Right hindlimb (tissue), 1 donor: Measurements from ENCODE around the gene FOXO6.
A peak's percentile ranks its signal among the peaks of the same experiment; 100 is the strongest.

Experiments used
- DNase-seq: peaks from one replicate; pipeline ENCODE4 v3.0.0-alpha.2; 2018

The FOXO6 gene

DNA sequence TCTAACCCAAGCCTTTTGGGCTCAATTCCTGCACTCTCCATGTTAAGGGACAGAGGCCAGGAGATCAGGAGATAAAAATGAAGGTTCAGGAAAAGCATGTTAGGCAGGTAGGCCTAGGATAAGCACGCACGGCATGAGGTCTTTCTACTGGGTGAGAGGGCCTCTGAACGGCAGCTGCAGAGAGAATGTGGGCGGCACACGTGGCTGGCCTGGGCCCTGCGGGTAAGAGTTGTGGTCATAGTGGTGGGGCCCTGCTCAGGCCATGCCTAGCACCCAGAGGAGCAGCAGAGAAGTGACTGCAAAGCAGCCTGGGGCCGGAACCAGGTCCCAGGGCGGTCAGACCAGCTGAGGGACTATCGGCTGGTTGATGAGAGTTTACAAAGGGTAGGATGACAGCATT is 7.5 kb upstream of the FOXO6 start:
- no peak for DNase-seq

DNA sequence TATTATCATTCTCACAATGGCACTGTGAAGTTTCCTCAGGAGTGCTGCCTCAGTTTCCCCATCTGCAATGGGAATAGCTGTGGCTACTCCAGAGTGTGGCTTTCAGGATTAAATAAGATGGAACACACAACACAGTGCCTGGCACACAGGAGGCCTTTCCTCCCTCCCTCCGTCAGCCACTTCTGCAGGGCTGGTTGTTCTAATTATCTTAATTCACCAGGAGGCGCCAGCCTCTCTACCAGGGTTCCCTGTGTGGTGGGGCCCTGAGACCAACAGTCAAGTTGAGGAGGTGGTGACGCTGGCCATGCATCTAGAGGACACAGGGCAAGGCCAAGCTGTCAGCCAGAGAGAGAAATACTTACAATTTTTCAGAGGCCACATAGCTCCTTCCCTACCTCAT is 6.3 kb upstream of the FOXO6 start:
- no peak for DNase-seq

DNA sequence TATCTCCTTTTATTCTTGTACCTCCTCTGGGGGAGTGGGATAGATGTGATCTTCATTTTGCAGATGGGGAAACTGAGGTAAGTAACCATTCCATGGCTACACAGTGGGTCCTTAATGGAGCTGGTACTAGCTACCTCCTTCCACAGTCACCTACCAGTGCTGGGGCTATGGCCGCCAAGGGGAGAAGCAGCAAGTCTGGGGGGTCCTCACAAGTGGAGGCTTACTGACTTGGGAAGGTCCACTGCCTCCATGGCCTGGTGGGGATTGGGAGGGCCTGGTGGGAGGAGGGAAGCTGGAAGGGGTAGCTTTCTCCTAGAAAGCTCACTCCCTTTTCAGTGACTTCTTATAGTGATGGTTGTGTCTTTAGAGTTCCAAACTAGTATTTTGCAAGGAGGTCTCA is 5.9 kb upstream of the FOXO6 start:
- no peak for DNase-seq

DNA sequence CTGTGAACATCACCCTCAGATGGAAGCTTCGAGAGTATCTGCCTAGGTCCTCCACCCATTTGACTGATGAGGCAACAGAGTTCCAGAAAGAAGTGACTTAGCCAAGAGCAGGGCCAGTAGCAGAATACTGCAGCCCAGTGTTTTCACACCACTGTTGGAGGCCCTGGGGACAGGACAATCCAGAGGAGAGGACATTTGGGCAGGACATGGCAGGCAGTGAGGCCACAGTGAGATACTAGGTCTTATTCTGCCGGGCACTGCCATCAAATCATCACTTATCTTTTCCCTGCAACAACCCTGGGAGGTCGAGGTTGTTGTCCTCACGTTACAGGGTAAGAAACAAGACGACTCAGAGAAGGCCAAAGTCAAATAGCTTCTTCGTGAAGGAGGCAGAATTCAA is 5.5 kb upstream of the FOXO6 start:
- DNase-seq, result no peak

DNA sequence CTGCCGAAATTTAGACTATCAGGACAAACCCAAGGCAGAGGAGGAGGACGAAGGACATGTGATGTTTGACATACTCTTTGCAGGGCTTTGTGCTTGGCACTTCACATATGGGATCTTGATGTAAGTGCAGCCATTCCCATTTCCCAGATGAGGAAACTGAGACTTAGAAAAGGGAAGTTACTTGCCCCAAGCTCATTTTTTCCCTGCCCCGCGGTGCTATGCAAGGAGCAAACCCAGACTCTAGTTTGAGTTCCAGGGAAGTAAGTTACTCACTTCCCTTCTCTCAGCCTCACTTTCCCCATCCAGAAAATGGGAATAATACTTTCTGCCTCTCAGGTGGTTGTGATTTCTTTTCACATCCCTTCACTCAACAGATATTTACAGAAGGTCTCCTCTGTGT is 4.5 kb upstream of the FOXO6 start:
- no peak for DNase-seq

DNA sequence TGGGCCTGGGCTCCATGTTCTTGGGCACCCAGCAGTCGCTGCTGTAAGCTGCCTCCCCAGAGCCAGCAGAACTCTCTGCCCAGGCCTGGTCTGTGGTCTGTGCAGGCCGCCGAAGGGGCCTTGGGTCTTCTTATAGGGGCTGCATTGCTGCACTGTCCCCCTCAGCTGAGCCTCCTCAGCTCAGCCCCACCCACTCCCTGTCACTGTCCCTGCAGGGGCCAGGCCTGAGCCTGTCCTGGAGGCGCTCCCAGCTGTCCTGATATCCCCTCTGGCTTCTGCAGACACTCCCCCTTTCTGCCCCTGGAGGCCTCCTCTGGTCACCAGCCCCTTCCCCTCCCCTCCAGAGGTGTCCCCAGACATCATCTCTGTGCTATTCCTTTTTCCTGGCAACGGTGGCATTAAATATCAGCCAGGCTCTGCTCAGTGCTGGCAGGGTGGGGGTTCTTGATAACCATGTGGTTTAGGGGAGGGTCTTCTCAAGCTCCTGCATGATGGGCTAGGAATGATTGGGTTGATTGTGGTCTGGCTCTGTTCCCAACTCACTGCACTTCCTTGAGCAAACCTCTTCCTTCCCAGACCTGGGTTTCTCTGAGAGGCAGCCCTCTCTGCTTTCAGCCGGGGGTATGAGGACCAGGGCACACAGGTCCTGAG is 3.7 kb upstream of the FOXO6 start:
- DNase-seq, result no peak

DNA sequence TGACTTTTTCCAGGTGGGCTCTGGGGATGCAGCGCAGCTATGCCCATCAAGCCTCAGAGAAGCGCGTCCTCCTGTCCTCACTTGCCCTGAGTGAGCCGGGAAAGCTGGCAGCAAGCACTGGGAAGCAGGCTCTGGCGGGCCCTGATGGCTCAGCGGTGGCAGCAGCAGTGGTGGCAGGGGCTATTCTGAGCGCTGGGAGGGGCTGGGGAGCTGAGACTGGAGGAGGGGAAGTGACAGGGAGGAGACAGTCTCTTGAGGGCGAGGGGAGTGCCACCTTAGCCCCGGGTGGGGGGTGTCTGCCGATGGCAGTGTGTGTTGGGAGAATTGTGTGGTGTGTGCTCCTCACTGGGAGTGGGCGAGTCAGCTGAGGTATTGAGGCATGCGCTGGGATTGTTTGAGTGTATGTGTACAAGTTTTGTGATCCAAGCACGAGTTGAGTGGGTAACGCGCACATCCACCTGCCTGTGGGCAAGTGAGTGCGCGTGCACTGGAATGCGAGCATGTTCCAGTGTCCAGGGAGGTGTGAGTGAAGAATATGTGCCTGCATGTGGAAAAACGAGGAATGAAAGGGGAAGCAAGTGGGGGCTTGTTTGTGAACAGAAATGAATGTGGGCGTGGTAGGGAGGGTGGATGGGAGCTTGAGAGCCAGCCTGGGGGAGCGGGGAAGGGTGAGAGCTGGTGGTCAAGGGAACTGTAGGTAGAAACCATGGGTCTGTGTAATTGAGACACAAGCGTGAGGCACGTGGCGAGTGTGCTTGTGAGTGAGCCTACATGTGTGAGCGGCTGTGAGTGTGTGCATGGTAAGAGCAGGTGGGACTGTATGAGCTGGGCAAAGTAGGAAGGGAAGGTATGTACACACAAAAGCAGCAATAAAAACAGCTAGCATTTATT is 2.9 kb upstream of the FOXO6 start:
- DNase-seq, result peak; percentile 57

DNA sequence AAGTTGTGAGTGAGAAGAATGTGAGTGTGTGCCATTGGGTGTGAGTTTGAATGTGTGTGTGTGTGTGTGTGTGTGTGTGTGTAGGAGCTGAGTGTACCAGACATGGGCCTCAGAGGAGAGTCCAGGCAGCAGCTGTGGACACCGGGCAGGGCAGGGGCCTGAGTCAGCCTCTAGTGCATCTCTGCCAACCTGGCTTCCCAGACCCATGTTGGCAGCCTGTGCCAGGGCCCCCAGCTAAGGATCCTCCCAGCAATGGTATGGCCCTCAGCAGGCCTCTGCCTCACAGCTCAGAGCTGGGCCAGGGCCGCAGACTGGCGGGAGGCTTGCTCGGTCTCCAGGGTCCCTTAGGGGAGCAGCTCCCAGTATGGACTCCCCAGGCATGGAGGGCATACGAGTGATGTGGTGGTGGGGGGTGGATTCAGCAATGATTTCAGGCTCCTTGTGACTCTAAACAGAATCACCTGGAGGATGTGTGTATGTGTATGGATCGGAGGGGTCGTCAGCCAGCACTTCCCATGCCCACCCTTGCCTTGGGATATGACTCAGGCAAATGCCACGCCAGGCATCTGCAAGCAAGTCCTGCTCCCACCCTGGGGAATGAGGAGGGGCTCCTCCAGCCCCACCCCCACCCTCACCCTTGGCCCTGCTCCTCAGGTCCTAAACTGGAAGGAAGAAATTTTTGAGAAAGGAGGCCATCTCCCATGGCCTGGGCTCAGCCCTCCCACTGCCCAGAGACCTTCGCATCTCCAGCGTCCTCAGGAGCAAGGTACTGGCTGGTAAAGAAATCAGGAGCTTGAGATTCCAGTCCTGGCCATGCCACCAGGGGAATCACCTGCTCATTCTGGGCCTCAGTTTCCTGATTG is 1.8 kb upstream of the FOXO6 start:
- DNase-seq, result peak; percentile 75

DNA sequence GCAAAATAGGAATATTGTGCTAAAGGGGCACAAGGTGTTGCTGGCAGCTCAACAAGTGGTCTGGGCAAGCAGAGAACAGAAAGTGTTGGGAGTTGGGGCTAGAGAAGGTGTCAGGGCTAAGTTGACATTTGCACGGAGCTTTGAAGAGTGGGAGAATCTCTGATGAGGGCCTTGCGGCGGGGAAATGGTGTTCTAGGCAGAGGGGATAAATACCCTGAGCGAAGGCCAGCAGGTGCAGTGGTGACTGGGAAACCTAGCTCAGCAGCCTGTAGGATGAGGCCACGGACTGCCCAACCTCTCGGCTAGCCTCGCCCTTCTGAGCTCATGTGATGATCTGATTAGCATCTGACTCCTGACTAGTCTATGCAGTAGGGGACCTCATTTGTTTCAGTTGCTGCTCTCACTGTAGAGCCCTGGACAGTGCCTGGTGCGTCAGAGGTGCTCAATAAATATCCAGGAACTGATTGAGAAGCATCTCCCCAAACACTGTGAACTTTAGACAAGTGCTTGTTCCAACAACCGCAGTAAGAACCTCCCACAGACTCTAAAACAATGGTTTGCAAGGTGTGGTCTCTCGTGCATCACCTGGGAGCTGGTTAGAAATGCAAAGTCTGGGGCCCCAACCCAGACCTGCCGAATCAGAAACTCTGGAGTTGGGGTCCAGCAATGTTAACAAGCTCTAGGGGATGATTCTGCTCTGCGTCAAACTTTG is 1.0 kb upstream of the FOXO6 start:
- DNase-seq, result no peak

DNA sequence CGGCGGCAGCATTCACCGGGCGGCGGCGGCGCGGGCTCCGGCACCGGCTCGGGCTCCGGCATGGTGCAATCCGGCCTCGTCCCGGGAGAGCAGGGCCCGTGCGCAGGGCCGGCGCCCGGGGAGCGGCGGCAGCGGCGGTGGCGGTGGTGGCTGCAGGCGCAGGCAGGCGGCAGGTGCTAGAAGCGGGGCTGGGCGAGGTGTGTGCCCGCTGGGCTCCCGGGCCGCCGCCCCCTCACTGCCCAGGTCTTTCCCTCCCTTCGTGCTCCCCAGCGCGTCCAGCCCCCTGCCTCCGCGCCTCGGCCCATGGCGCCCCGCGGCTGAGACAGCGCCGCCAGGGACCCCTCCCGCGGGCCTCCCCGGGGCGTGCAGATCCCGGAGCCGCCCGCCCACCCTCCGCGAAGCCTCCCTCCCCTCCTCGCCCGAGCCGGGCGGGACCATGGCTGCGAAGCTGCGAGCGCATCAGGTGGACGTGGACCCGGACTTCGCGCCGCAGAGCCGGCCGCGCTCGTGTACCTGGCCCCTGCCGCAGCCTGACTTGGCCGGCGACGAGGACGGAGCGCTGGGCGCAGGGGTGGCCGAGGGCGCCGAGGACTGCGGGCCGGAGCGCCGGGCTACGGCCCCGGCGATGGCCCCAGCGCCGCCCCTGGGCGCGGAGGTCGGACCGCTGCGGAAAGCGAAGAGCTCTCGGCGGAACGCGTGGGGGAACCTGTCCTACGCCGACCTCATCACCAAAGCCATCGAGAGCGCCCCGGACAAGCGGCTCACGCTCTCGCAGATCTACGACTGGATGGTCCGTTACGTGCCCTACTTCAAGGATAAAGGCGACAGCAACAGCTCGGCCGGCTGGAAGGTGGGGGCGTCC is 492 bp downstream of the FOXO6 start:
- DNase-seq, result peak; percentile 66

DNA sequence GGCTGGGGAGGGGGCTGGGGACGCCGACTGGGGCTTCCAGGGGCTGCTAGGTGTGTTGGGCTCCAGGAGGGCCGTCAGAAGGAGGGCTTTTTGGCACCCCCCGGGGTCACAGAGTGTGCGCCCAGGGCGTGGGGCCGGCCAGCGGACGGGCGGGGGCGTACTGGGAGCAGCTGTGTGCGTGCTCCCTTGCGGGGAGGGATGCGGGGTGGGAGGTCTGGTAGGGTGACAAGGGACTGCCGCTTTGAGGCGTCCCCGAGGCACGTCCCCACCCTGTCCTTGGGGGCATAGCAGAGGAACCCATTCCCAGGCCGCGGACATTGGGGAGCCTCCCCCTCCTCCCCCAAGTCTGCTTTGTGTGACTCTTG is 1.1 kb downstream of the FOXO6 start:
- no peak for DNase-seq

DNA sequence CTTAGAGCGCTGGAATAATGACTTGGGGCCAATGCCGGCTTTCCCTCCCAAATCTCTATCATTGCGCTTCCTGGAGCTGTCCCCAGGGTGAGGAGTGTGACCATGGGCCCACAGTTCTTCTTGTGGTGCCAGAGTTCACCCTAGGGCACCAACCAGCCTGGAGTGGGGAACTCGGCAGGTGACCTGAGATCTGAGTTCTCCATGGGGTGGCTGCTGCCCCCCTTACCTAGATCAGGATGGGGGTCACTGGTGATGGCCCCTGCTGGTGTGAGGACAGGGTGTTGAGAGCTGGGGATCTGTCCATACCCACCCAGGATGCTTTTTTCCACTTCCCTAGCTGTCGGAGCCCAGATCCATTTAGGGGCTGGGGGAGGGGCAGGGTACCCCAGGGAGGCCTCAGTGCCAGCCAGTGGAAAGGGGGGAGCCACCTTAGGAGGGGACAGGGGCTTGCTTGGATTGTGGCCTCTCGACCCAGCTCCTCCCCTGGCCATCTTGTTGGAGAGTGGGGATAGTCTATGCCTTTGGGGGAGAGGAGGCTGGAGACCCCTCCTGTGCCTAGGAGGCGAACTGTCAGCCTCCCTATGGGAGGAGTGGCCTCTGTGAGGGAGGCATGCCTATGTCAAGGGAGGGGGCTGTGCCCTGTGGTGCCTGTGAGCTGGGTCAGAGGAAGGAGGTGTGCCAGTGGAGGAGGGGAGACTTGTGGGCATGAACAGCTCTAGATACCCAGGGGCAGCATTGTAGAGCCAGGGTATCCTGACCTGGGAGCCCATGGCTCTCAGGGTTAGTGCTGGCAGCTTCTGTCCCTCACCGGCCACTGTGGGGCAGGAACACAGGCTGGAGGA is 1.7 kb downstream of the FOXO6 start:
- peak; percentile 34 for DNase-seq

DNA sequence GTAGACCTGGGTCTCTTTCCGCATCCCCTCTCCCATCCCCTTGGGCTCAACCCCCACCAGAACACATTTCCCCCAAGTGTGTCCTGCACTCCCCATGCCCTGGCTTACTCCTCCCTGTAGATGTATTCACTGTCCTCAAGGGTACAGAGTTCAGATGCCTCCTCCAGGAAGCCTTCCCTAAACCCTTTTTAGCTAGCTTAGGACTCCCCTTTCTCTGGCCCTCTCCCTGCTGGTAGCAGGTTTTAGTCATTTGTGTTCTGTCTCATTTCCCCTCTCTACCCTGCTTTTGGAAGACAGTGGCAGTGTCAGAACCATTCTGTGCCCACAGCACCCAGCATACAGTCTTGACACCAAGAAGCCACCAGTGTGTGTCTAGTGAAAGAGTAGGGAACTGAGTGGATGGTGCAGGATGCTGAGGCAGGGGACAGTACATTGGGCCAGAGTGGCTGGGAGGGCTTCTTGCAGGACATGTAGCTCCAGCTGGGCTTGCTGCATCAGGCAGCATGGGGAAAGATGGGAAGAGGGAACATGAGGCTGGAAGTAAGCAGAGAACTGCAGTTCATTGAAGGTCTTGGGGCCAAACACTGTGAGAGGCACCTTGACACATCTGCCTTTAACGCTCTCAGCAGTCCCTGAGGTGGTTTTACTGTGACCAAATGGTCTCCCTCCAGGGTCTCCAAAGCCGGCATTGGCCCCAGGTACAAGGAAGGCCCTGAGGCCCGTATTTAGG is 2.5 kb downstream of the FOXO6 start:
- no peak for DNase-seq

DNA sequence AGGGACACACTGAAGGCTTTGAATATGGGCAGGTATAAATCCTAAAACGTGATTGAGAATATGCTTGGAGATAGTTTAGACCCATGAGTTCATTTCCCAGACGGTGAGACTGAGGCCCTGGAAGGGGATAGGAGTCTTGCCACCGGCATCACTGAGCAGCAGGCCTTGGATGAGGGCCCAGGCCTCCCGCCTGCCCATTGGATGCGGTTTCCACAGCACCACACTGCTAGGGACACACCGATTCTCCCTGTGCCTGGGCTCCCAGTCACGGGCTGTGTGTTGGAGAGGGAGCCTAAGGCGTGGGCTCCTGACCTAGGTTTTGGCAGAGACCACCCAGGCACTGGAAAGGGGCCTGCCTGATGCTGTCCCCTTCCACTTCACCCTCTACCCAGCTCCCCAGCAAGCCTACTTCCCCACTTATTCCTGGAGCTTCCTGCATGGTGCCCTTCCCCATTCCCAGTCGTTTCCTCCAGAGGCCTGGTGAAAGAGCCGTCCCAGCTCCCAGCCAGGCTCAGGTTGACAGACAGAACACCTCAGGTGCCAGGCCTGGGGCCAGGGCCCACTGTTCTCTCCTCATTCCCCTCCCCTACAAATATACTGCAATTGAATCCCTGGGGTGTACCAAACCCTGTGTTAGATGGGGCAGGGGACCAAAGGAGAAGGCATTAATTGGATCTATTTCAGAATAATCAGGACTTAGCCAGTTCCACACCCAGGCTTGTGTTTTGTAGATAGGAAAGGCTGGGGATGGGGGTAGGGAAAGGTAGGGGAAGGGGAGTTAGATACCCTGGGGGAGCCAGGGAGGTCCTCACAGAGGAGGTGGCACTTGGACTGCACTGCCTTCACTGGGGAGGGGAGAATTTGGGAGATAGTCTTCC is 3.4 kb downstream of the FOXO6 start:
- peak; percentile 49 for DNase-seq

DNA sequence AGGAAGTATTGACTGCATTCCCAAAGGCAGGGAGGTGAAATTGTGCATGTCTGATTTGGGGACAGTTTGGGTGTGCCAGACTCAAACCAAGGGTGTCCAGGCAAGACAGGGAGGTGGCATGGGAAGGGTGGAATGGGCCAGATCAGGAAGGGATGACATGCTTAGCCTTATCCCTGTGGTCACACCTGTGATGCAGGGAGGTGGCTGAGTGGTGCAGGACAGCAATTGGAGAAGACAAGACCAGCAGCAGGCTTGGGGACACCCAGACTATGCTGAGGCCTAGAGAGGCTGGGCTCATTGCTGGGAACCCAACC is 4.0 kb downstream of the FOXO6 start:
- DNase-seq, result no peak

DNA sequence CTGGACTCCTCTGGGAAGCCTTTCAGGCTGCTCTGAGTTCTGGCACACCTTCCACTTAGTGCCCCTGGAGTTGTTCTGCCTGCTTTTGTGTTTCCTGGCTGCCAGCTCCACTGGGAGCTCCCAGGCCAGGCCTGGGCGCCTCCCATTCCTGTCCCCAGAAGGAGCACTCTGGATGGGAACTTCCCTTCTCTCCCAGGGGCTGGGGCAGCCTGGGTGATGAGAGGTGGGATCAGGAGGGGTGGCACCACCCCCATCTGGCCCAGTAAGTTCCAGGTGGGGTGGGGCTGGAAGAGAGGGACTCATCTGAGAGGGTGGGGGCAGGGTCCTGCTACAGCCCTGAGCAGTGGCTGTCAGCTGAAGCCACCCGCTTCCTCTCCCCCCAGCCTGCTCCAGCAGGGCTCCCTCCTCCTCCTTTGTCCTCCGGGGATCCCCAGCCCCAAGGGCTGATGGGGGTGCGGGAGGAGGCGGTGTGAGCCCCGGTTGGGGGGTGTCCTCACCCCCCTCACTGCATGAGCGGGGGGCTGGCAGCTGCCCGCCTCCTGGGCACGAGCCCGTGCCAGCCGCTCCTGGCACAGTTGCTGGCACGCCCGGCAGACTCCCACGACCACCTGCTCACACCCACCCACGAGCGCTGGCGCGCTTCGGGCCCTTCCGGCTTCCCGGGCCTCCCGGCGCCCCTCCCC is 4.7 kb downstream of the FOXO6 start:
- DNase-seq, result peak; percentile 71

DNA sequence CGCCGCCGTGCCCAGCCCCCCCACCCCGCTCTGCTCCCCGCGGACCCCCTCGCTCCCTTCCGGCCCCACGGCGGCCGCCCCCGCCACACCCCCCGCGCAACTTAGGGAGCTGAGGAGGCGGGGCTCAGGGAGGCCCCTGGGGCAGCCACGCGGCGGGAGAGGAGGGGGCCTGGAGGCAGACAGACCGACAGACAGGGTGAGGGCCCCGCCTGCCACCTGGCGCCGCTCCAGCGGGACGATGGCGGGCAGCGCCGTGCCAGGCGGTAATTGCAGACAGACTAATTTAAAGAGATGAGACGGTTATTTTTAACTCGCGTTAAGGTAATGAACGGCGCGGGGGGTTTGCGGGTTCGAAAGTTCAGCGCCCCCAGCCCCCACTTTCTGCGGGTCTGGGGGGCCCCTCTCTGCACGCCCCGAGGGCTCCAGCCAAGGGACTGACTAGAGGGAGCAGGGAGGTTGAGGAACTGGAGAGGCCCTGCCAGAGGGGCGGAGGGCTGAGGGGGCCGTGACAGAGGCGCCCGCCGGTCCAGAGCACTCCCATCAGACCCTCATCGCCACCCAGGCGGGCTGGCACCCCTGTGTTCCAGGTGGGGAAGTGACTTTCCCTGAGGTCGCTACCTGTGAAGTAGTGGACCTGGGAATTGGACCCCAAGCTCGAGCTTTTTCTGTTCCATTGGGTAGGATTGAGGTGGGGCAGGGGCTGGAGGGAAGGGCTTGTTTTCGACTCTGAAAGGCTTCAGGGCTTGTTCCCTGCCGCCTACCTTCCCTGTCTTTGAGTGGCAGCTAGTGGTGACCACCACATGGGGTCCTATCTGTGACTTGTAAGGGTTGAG is 5.4 kb downstream of the FOXO6 start:
- no peak for DNase-seq

DNA sequence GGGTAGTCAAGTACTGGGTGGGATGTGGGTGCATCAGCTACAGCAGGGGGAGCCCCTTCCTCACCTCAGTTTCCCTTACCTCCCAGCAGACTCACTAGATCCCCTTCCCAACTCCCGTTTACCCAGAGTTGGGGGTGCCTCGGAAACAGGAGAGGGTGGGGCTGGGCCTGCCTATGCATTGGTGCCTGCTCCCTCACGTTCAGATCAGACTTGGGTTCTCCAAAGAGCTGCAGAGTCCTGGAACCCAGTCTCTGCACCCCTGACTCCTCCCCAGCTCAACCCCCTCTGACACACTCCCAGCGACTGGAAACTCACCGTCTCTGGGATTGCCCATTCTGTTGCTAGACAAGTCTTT is 6.0 kb downstream of the FOXO6 start:
- DNase-seq, result peak; percentile 19
